GM23338 (cell line): ENCODE measurements around the gene ARL5A. TPM values are rescaled to one million over a fixed set of nuclear protein-coding genes. Genes with fewer than 3 reads are reported as not detected.

ENCODE experiments used
- ATAC-seq: fragments of 200-7000 bp; cut with Tn5 transposase; 3 replicates; pipeline ENCODE4 v1.9.1; 2020
- DNase-seq: peaks from one replicate; pipeline ENCODE4 v3.0.0-alpha.2; 2015; ENCODE audit warnings: low spot score
- H2AFZ ChIP-seq: fragments of 200-600 bp; sonication (generic); 2 replicates; pipeline ENCODE4 v1.8.0; 2016; ENCODE audit warnings: antibody characterized with exemption, mild to moderate bottlenecking, moderate library complexity
- H3F3A ChIP-seq: fragments of 200-600 bp; sonication (generic); replicated peaks from 2 replicates; pipeline ENCODE4 v1.8.0; 2017; ENCODE audit warnings: antibody characterized with exemption, mixed run types, low read depth
- H3K27ac ChIP-seq: fragments of 200-600 bp; sonication (generic); 2 replicates; pipeline ENCODE4 v1.6.1; 2016; ENCODE audit warnings: low read depth
- H3K27me3 ChIP-seq: fragments of 200-600 bp; sonication (generic); 2 replicates; pipeline ENCODE4 v1.8.0; 2016; ENCODE audit warnings: mild to moderate bottlenecking, mixed run types, moderate library complexity; ENCODE audit not compliant: insufficient read depth
- H3K36me3 ChIP-seq: fragments of 200-600 bp; sonication (generic); 2 replicates; pipeline ENCODE4 v1.8.0; 2016; ENCODE audit warnings: mild to moderate bottlenecking; ENCODE audit not compliant: insufficient read depth
- H3K4me1 ChIP-seq: fragments of 200-600 bp; sonication (generic); 2 replicates; pipeline ENCODE4 v1.8.0; 2016; ENCODE audit warnings: mild to moderate bottlenecking, moderate library complexity; ENCODE audit not compliant: insufficient read depth
- H3K4me2 ChIP-seq: fragments of 200-600 bp; sonication (generic); 2 replicates; pipeline ENCODE4 v1.7.1; 2017; ENCODE audit warnings: mixed run types
- H3K4me3 ChIP-seq: fragments of 200-600 bp; sonication (generic); 2 replicates; pipeline ENCODE4 v1.6.1; 2016; ENCODE audit warnings: mixed run types
- H3K79me2 ChIP-seq: fragments of 200-600 bp; sonication (generic); replicated peaks from 2 replicates; pipeline ENCODE4 v1.8.0; 2017; ENCODE audit warnings: mild to moderate bottlenecking; ENCODE audit not compliant: insufficient read depth
- H3K9me2 ChIP-seq: fragments of 200-600 bp; sonication (generic); 2 replicates; pipeline ENCODE4 v1.8.0; 2017; ENCODE audit not compliant: insufficient read depth
- H4K20me1 ChIP-seq: fragments of 200-600 bp; sonication (generic); replicated peaks from 2 replicates; pipeline ENCODE4 v1.8.0; 2017; ENCODE audit warnings: mild to moderate bottlenecking; ENCODE audit not compliant: insufficient read depth
- H3K27ac Mint-ChIP-seq: 2 replicates; pipeline ENCODE4 v1.8.0; 2020; ENCODE audit warnings: inconsistent platforms, mild to moderate bottlenecking, moderate library complexity, mixed read lengths
- H3K27me3 Mint-ChIP-seq: 3 replicates; pipeline ENCODE4 v1.8.0; 2022; ENCODE audit warnings: low read depth, mild to moderate bottlenecking, moderate library complexity, mixed read lengths, inconsistent platforms; ENCODE audit not compliant: insufficient read depth, poor library complexity
- H3K36me3 Mint-ChIP-seq: 3 replicates; pipeline ENCODE4 v1.8.0; 2021; ENCODE audit warnings: low read depth, mild to moderate bottlenecking, inconsistent platforms, moderate library complexity, mixed read lengths
- H3K4me1 Mint-ChIP-seq: 3 replicates; pipeline ENCODE4 v1.8.0; 2020; ENCODE audit warnings: mild to moderate bottlenecking, inconsistent platforms, mixed read lengths
- H3K4me3 Mint-ChIP-seq: 3 replicates; pipeline ENCODE4 v1.8.0; 2021; ENCODE audit warnings: moderate library complexity, mild to moderate bottlenecking, inconsistent platforms, mixed read lengths
- H3K9me3 Mint-ChIP-seq: 3 replicates; pipeline ENCODE4 v1.8.0; 2020; ENCODE audit warnings: moderate library complexity, mild to moderate bottlenecking, inconsistent platforms, mixed read lengths
- CREB1 ChIP-seq: fragments of 250-450 bp; sonication (Bioruptor Pico); IDR thresholded peaks from 2 replicates; pipeline ENCODE4 v1.5.0; 2020; ENCODE audit warnings: low read depth, mild to moderate bottlenecking, moderate library complexity
- ETS1 ChIP-seq: IDR thresholded peaks from 2 replicates; pipeline ENCODE4 v1.6.1; 2016; ENCODE audit warnings: antibody characterized with exemption
- EZH2 ChIP-seq: fragments of 200-600 bp; sonication (generic); IDR thresholded peaks from one replicate; pipeline ENCODE4 v1.8.0; 2017; ENCODE audit warnings: antibody characterized with exemption, mild to moderate bottlenecking, low read depth; ENCODE audit not compliant: unreplicated experiment
- NANOG ChIP-seq: IDR thresholded peaks from 2 replicates; pipeline ENCODE4 v1.6.1; 2016; ENCODE audit warnings: antibody characterized with exemption, borderline replicate concordance
- POLR2AphosphoS5 ChIP-seq: IDR thresholded peaks from 2 replicates; pipeline ENCODE4 v1.6.1; 2016; ENCODE audit warnings: antibody characterized with exemption, low read depth
- REST ChIP-seq: IDR thresholded peaks from one replicate; pipeline ENCODE4 v1.6.1; 2018; ENCODE audit warnings: antibody characterized with exemption; ENCODE audit not compliant: unreplicated experiment
- STAT1 ChIP-seq: IDR thresholded peaks from one replicate; pipeline ENCODE4 v1.6.1; 2016; ENCODE audit warnings: antibody characterized with exemption; ENCODE audit not compliant: unreplicated experiment
- ZNF114 ChIP-seq: fragments of 250-450 bp; sonication (Bioruptor Pico); IDR thresholded peaks from 2 replicates; pipeline ENCODE4 v1.5.0; 2020; ENCODE audit warnings: mild to moderate bottlenecking, moderate library complexity
- ZNF331 ChIP-seq: fragments of 250-450 bp; sonication (Bioruptor Pico); IDR thresholded peaks from 2 replicates; pipeline ENCODE4 v1.5.0; 2020; ENCODE audit warnings: low read depth, mild to moderate bottlenecking, moderate library complexity
- polyA plus RNA-seq: library from polyadenylated mRNA; unstranded; fragments of >200 nt; fragmentation: Nextera tagmentation; extraction: Ambion mirVana; gene quantifications from 2 replicates; pipeline ENCODE4 v1.2.1, GENCODE V29; 2016
- total RNA-seq: library from RNA; depleted of rRNA; stranded (reverse); fragments of >200 nt; shearing (Covaris generic); gene quantifications from 2 replicates; pipeline ENCODE4 v1.2.3, GENCODE V29; 2014
- TF ChIP-seq, protein P1 (sequence below): fragments of 250-450 bp; sonication (Bioruptor Pico); IDR thresholded peaks from 2 replicates; pipeline ENCODE4 v1.5.0; 2020; ENCODE audit warnings: mild to moderate bottlenecking, moderate library complexity

ARL5A gene
- total and polyA plus RNA-seq, 2 experiments from 2014 or later, result 26.8 to 104 TPM

DNA sequence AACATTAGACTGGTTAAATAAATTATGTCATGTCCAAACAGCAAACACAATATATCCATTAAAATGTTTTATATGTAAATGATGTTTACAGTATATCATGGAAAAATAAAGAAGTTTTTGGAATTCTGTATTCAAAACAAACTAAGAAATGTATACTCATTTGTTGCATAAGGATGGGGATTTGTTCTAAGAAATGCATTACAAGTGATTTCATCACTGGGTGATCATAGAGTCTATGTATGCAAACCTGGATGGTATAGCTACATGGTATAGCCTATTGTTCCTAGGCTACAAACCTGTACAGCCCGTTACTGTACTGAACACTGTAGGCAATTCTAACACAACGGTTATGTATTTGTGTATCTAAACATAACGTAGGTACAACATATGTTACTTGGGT, 35.1 kb downstream of the ARL5A start:
- Histone ChIP-seq H3K4me2 (no peak overlapping the region), H3F3A (no peaks in the 10 kb centered on the region), H3K79me2 (no peaks in the 10 kb centered on the region), H4K20me1 (peaks cover 3% of the 10 kb centered on the region; the same call in 1 of the 2 replicates), H2AFZ (no peak overlapping the region), H3K4me3 (no peak overlapping the region), H3K27ac (no peak overlapping the region), H3K36me3 (no peaks in the 10 kb centered on the region; the same call in 1 of the 2 replicates), H3K27me3 (no peaks in the 10 kb centered on the region), H3K4me1 (peaks cover 14% of the 10 kb centered on the region), H3K9me2 (no peaks in the 10 kb centered on the region)
- no peak overlapping the region for H3K27ac Mint-ChIP-seq
- no peaks in the 10 kb centered on the region for H3K27me3 Mint-ChIP-seq
- DNase-seq, result no peak
- ATAC-seq, result no peak
- TF ChIP-seq ZNF114 (CRISPR knock-in tag) (no peak), EZH2 (no peak), CREB1 (CRISPR knock-in tag) (no peak), NANOG (no peak), STAT1 (no peak), ETS1 (no peak), REST (no peak), ZNF331 (CRISPR knock-in tag) (no peak), POLR2AphosphoS5 (no peak)
- TF ChIP-seq, protein P1, sequence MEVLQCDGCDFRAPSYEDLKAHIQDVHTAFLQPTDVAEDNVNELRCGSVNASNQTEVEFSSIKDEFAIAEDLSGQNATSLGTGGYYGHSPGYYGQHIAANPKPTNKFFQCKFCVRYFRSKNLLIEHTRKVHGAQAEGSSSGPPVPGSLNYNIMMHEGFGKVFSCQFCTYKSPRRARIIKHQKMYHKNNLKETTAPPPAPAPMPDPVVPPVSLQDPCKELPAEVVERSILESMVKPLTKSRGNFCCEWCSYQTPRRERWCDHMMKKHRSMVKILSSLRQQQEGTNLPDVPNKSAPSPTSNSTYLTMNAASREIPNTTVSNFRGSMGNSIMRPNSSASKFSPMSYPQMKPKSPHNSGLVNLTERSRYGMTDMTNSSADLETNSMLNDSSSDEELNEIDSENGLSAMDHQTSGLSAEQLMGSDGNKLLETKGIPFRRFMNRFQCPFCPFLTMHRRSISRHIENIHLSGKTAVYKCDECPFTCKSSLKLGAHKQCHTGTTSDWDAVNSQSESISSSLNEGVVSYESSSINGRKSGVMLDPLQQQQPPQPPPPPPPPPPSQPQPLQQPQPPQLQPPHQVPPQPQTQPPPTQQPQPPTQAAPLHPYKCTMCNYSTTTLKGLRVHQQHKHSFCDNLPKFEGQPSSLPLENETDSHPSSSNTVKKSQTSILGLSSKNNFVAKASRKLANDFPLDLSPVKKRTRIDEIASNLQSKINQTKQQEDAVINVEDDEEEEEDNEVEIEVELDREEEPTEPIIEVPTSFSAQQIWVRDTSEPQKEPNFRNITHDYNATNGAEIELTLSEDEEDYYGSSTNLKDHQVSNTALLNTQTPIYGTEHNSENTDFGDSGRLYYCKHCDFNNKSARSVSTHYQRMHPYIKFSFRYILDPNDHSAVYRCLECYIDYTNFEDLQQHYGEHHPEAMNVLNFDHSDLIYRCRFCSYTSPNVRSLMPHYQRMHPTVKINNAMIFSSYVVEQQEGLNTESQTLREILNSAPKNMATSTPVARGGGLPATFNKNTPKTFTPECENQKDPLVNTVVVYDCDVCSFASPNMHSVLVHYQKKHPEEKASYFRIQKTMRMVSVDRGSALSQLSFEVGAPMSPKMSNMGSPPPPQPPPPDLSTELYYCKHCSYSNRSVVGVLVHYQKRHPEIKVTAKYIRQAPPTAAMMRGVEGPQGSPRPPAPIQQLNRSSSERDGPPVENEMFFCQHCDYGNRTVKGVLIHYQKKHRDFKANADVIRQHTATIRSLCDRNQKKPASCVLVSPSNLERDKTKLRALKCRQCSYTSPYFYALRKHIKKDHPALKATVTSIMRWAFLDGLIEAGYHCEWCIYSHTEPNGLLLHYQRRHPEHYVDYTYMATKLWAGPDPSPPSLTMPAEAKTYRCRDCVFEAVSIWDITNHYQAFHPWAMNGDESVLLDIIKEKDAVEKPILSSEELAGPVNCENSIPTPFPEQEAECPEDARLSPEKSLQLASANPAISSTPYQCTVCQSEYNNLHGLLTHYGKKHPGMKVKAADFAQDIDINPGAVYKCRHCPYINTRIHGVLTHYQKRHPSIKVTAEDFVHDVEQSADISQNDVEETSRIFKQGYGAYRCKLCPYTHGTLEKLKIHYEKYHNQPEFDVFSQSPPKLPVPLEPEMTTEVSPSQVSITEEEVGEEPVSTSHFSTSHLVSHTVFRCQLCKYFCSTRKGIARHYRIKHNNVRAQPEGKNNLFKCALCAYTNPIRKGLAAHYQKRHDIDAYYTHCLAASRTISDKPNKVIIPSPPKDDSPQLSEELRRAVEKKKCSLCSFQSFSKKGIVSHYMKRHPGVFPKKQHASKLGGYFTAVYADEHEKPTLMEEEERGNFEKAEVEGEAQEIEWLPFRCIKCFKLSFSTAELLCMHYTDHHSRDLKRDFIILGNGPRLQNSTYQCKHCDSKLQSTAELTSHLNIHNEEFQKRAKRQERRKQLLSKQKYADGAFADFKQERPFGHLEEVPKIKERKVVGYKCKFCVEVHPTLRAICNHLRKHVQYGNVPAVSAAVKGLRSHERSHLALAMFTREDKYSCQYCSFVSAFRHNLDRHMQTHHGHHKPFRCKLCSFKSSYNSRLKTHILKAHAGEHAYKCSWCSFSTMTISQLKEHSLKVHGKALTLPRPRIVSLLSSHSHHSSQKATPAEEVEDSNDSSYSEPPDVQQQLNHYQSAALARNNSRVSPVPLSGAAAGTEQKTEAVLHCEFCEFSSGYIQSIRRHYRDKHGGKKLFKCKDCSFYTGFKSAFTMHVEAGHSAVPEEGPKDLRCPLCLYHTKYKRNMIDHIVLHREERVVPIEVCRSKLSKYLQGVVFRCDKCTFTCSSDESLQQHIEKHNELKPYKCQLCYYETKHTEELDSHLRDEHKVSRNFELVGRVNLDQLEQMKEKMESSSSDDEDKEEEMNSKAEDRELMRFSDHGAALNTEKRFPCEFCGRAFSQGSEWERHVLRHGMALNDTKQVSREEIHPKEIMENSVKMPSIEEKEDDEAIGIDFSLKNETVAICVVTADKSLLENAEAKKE (CRISPR knock-in tag), result no peak
- no peaks in the 10 kb centered on the region; the same call in 2 of the 3 replicates for H3K9me3 Mint-ChIP-seq
- no peak overlapping the region for H3K4me3 Mint-ChIP-seq
- H3K36me3 Mint-ChIP-seq, result peaks cover 6% of the 10 kb centered on the region; the same call in 2 of the 3 replicates
- H3K4me1 Mint-ChIP-seq, result peaks cover 12% of the 10 kb centered on the region; the same call in 2 of the 3 replicates
